HG03342 (cell line): Measurements from ENCODE around the gene PARD6G.

Experiments used
- ATAC-seq: cut with Tn5 transposase; IDR thresholded peaks from one replicate; pipeline ENCODE4 v1.9.1; 2021; ENCODE audit warnings: mild to moderate bottlenecking, moderate library complexity; ENCODE audit not compliant: unreplicated experiment

Gene PARD6G

DNA sequence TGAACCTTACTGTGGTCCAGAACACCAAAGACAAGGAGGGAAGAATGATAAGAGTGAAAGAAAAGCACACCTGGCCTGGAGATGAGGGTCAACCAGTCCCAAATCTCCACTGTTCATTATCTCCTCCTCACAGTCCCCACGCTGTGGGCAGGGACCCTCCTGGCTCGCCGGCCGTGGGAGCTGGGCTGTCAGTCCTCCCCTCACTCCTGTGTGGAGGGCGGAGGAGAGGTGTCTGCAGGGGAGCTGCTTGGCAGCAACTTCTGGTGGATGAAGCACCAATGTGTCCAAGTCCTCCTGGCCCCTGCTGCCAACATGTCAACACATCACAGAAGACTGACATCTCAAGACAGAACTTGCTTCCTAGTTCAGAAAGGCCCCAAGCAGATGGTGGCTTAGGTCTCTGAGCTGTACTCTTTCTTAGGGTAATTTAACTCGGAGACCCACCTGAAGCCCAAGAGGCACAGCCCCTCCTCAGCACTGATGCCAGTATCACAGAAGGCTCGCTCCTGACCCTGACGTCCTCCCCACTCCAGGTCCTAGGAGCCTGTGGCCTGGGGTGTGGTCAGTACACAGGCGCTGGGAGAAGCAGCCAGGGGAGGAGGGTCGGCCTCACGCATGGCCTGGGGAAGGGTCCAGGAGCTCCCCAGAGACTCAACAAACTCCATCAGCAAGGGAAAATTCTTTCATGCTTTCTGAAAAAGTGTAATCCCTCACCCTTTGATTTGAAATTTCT is 54.5 kb downstream of the PARD6G start:
- no peak for ATAC-seq

DNA sequence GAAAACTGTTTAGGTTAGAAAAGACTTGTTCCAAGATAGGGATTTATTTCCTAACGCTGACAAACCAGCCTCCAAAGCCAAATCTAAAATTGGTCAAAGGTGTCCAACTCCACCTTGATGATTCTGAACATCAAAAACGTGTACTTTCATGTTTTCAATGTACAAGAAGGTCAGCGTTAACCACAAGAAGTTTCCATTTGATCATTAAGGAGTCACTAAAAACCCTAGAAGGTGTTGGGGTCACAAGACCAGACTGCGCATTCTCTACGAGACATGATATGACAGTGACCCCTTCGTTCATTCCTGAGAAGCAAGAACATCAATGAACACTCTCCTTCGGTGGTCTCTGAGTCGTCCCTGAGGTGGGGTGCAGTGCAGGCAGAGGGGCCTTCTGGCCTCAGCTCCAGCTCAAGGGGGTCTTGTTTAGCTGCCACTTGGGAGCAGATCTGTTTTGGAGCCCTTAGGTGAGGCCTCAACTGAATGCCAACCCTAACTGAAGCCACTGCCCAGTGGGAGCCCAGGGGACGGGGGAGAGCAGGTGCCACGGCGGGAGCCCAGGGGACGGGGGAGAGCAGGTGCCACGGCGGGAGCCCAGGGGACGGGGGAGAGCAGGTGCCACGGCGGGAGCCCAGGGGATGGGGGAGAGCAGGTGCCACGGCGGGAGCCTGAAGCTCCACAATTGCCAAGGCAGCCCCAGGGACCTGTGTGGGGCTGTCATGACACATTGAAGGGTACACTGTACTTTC is 55.2 kb downstream of the PARD6G start:
- no peak for ATAC-seq

DNA sequence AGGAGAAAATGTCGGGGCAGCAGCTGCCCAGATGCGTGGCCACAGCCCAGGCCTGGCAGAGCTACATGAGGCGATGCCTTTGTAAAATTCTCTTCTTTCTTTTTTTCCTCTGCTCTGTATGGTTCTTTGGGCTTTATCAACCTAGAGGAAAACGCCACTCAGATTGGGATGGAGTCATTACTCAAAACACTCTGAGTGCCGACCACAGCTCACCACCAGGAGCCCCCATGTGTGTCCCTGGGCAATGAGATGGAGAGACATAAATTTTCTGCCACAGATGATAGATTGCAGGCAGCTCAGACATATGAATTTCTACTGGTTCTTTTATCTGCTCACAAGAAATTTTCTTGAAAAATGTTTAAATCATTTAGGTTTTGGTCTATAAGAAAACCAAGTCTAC is 56.0 kb downstream of the PARD6G start:
- no peak for ATAC-seq

DNA sequence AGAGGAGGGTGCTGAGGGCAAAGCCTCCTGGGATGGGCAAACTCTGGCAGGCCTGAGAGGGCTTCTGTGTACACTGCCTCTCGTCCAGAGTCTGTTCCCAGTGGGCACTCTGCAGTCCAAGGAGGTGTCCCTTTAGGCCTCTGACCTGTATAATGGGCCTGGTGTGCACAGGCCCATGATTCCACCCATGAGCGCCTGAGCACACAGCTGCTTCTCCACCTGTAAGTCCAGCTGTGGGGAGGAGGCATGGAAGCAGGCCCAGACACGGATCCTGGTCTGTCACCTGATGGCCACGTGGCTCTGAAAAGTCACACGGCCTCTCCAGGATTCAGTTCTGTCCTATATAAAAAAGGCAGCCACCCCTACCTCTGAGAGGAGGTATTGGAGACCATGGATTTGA is 57.0 kb downstream of the PARD6G start:
- ATAC-seq: no peak

DNA sequence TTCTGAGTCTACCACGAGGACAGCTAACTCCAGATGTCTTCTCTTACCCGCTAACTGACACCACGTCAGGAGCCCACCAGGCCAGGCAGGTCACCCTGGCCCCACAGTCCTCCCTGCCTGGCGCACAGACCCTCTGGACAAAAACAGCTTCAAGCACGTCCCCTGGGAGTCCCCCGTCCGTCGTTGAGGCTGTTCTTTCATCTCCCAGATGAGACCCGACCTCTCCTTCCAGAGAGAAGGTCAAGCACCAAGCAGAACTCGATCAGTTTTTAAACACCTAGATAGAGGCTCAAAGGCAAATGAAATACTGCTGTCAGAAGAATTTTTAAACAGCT is 57.8 kb downstream of the PARD6G start:
- no peak for ATAC-seq

DNA sequence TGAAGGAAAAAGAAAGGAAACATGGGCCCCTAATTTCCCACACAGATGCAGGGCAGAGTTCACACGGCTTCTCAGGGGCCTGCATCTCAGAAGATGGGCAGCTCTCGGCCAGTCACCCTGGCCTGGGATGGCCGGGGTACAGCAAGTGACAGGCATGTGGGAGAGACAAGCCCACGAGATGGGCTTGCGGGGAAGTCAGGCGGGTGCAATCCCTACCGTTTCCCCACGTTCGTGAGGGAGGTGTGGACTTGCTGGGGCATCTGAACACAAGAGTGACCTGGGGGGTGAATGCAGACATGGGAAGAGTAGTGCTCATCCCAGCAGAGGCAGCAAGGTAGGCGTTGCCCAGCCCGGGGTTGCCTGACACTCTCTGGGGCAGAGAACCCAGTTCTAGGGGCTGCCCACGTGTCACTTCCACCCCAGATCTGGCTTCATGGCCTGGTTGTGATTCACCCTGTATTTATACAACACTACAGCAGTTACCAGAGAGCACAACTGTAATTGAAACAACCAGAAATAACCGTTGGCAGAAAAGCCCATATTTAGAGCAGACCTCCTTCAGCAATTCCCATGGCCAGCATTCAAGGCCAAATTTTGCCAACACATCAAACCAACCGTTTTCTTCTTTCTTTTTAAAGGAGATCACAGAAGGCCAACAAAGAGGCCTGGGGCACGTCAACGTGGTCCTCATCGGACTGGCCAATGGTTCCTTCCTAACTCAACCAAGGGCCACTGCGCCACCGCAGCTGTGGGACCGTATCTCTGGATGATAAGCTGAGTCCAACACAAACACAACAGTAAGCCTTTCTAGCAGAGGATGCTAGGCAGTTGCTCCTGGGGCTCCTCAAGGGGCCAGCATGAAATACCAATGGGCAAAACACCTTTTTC is 58.4 kb downstream of the PARD6G start:
- ATAC-seq: no peak

DNA sequence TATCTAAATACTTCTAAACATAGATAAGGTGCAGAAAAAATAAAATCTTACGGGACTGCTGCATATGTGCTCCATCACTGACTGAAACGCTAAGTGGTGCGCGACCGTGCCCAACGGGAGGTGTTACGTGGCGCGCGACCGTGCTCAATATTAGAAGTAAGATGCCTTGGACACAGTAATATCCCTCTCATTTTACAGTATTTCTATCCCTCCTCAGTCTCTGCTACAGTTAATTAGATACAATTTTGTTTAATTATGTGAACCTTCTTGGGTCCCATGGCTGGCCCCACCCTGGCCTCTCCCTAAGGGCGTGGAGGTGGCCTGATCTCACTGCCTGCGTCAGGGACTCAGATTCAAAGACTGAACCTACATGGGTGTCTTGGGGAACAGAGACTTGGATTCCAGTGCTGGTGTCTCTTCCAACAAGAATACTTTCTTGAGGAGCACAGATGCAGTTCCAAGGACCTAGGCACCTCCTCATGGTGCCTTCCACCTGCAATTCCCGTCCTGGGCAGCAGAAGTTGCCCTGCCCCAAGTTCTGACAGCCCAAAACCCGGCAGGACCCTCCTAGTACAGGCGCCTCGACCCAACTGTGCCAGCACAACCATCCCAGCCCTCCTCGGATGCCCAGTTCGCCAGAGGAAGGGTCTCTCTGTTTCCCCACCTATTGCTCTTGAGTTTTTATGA is 59.2 kb downstream of the PARD6G start:
- ATAC-seq: no peak

DNA sequence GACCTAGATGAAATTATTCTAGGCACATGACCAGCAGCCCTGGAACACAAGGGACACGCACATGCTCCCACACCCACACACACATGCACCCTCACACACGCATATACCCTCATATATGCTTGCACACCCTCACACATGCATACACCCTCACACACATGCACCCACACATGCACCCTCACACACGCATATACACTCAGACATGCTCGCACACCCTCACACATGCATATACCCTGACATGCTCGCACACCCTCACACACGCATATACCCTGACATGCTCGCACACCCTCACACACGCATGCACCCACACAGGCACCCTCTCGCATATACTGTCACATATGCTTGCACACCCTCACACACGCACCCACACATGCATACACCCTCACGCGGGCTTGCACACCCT is 61.8 kb downstream of the PARD6G start:
- no peak for ATAC-seq

DNA sequence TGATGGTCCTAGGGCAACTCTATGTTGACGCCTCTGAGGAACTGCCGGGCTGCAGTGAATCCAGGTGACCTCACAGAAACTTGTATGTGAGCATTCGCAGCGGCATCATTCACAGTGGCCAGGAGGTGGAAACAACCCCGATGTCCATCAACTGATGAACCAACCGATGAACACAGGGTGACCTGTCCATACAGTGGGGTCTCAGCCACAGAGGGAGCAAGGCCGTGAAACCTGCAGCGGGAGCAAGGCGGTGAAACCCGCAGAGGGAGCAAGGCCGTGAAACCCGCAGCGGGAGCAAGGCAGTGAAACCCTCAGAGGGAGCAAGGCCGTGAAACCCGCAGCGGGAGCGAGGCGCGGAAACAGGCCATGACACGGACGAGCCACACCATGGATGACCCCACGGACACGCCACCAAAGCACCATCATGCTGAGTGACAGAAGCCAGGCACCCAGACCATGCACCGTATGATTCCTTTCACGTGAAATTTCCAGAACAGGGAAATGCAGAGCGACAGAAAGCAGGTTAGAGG is 63.0 kb downstream of the PARD6G start:
- no peak for ATAC-seq

DNA sequence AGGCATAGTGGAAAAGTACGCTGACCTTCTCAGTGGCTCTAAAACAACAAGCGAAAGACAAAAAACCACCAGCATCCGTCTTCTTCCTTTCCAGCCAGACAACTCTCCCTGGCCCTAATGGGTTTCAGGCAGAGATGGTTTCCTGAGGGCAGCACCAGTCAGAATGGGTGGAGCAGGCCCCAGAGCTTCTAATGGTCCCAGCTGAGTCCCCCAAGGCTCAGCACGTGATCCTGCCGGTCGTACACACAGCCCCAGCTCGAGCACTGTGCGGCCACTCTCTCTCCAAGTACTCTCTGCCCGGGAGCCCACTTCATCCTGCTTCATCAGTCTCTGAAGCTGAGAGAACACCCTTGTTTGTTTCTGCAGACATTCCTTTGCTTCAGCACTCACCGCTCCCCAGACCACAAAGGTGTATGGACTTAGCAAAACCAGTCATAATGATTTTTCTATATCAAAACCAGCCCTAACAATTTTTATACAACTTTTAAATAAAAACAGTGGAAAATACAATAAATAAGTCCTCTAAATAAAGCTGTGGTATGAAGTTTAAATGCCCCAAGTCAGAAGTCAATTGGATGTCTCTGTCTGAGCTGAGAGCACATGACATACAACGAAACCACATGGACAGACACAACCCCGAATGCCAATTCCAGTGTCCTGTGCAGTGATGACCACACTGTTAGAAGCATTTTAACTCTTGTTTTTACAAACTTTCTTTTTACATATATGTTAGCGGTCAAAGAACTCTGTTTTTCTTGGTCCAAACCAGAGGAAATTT is 63.9 kb downstream of the PARD6G start:
- no peak for ATAC-seq

DNA sequence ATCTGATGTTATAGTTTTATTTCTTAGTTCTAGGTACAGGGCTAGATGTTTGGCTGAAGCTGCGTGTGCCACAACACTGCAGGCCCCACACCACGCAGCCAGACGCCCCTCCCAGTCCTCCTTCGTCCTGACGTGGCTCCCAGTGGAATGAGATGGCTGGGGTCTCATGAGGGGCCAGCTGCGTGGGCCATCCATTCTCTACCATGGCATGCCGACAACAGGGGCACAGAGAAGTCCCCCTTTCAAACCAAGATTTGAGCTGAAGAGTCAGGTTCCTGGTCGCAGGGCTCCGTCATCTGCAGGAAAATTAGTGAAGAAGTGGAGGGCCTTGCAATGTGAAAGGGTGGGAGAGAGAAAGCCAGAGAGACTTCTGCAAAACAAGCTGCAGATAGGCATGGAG is 64.5 kb downstream of the PARD6G start:
- no peak for ATAC-seq

DNA sequence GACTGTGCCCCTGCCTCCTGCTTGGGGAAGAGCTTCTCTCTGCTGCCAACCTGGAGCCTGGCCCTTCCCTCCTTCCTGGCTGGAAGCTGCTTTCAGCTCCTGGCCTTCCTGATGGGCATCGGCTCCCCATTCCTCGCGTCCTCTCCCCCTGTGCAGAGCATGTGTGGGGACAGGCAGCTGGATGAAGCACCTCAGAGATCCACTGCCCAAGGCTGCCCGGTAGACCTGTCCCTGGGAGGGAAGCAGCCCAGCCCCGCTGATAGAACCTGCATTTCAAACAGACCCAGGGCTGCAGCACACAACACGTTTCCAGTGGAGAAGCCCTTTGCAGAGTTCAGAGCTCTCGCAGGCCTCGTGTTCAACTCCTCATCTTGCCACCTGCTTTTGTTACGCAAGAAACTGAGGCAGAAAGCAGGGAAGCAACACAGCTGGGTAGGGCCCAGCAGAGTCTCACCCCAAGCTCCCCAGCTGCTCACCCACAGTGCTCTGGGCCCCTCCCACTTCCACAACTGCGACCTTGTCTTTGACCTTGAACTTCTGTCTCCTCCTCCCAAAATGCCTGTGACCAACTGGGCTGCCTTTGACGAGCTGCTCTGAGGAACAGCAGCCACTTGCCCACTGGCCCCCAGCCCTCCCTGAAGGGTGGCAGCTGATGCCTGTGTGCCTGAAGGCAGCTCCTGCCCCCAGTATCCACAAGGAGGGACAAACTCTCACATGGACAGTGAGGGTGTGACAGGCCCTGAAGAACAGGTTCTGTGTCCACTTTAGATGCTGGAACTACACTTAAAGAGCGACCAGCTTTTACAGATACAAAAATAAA is 65.5 kb downstream of the PARD6G start:
- no peak for ATAC-seq

DNA sequence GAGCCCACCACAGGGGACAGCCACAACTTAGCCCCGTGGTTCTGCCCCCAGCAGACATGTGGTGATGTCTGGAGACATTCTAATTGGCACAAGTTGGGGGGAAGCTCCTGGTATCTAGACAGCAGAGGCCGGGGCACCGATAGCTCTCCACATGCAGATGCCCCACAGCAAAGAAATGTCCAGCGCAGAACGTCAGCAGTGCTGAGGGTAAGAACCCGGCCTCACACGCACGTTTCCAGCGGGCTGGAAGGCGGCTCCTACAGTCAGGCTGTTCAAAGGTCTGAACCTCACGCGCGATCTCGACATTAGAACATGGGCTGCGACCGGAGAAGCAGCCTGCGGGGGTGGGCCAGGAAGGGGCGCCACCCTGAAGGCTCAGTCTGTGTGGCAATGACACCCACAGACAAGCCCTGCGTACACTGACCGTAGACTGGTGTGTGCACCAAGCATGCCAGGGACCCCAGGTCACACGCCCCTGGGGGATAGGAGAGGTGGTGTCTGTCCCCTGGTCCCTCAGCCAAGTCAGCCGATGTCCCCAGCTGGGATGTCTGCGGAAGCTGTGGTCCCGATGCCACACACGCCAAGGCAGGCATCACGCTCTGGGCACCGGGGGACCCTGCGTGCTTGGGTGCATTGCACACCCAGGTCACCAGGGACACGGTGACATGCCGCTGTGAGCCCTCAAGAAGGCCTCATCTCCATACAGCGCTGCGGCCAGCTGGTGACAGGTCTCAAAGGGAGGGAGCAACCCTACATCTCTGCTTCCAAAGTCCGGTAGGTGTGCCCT is 66.3 kb downstream of the PARD6G start:
- no peak for ATAC-seq

DNA sequence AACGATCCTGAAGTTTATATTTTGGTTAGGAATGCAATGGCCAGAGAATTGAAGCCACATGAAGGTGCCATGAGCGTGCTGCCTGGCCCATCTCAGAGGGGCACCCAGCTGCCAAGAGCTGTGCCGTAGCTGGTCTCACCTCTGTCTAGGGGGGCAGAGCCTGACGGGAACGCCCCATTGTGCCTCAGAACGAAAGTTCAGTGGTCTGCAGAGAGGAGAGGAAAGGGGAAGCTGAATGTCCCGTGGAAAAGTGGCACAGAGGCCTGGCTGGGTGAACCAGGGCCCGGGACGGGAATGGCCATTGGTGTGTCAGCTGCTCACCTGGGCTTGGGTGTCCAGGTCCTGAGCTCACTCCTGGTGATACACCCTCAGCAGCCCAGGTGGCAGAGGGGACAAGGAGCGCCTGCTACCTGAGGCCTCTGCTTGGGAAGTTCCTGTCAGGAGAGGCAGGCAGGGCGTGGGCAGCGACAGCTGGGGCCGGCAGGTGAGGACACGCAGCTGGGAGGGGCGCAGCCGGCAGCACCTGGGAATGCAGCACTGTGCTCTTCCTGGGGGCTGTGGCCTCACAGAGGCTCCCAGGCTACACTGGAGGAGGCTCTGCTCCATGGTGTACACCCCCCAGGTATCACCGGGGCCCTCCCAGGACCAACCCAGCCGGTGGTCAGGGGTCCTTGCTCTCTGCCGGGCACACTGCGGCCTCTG is 67.3 kb downstream of the PARD6G start:
- no peak for ATAC-seq

DNA sequence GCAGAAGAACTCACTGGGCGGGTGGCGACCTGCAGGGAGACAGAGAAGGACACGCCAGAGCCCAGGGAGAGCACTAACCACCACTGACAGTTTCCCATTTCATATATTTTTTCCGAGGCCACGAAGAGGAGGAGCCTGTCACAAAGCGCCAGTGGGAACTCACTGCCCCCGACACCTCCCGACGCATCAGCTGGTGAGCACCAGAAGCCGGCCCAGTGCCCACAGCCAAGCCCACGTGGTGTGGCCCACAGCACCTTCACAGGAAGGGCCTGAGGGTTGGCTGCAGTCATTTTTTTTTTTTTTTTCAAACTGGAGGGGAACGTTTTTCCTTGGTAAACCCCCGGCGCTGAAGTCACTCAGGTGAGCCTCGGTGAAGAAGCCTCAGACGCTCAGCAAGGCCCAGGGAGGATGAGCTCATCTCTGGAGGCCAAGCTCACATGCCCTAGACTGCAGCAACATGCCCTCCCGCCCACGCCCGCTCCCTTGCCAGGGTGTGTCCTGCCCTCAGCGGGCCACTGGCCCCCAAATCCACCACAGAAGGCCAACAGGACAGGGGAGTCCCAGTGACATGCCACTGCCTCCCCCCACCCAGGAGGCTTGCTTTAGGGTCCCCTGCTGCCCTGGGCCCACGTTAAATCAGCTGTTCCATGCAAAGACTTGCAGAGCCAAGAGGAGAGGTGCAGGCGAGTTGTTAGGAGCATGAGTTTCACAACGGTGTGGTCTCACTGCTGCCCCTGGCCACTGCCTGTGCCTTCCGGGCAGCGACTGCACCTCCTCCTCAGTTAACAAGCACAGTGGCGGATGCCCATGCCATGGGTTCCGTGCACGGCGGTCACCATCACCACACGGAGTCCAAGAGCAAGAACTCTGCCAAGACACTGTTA is 68.1 kb downstream of the PARD6G start:
- no peak for ATAC-seq

DNA sequence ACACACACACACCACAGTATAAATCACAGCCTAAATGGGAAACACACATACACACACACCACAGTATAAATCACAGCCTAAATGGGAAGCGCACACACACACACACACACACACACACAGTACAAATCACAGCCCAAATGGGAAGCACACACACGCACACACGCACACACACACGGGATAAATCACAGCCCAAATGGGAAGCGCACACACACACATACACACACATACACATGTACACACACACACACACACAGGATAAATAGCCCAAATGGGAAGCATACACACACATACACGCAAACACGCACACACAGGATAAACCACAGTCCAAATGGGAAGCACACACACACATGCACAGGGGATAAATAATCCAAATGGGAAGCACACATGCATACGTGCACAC is 70.2 kb downstream of the PARD6G start:
- no peak for ATAC-seq
